ENCODE data around the gene SEMA3D. TPM values are rescaled to one million over a fixed set of nuclear protein-coding genes. Genes with fewer than 3 reads are reported as not detected.

SEMA3D gene
- total and polyA plus RNA-seq, 2 experiments from 2014 or later, result 1.5 to 7.2 TPM

DNA sequence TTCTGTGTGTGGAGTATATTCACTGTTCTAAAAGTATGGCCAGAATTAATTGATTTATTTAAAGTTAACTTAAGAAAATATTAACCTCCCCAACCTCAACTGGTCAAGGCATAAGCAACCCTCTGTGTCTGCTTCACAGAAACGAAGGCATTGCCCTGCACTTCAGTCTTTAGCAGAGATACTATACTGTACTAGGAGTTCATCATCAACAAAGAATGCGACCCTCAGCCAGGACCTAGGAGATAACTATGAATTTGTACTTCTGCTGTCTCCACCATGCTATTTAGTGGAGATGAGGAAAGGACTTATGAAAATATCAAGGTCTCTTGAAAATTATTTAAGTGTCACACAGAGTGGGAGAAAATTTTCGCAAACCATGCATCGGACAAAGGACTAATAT lies 35.7 kb upstream of the SEMA3D start (continued):
- TF ChIP-seq ZNF462 (CRISPR knock-in tag; IDR thresholded peaks at IDR 0.05) (no peak), NANOG (IDR thresholded peaks at IDR 0.05; ENCODE audit: borderline replicate concordance) (no peak), CREB1 (CRISPR knock-in tag; IDR thresholded peaks at IDR 0.05; ENCODE audit: low read depth) (no peak), ZNF114 (CRISPR knock-in tag; IDR thresholded peaks at IDR 0.05) (no peak), JUNB (IDR thresholded peaks at IDR 0.05; ENCODE audit: unreplicated experiment) (no peak)

DNA sequence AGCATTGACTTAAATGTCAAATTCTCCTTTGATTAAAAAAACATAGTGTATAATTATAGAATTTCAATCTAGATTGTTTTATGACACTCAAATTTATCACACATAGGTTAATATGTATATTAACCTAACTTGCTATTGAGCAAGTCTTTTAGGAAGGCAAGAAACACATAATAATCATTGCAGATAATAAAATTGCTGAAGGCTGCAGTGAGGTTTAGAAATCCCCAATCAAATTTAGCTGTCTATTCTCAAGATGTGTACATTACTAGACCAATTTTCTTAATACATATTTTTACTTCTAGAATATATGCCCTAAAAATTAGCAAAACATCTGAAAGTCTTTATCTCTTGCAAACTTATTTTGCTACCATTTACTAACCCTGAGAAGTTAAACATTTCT lies 34.9 kb upstream of the SEMA3D start:
- Histone ChIP-seq H3K4me3 (no peak overlapping the region), H3K36me3 (ENCODE audit: insufficient read depth) (no peaks in the 10 kb centered on the region), H3F3A (replicated peaks; ENCODE audit: low read depth) (no peaks in the 10 kb centered on the region), H3K4me1 (ENCODE audit: insufficient read depth) (no peaks in the 10 kb centered on the region; the same call in 1 of the 2 replicates), H3K9me2 (ENCODE audit: insufficient read depth) (no peaks in the 10 kb centered on the region), H3K27ac (ENCODE audit: low read depth) (no peak overlapping the region), H3K79me2 (replicated peaks; ENCODE audit: insufficient read depth) (no peaks in the 10 kb centered on the region), H3K27me3 (ENCODE audit: insufficient read depth) (no peaks in the 10 kb centered on the region), H2AFZ (no peak overlapping the region), H3K4me2 (no peak overlapping the region), H4K20me1 (replicated peaks; ENCODE audit: insufficient read depth) (no peaks in the 10 kb centered on the region)
- Mint-ChIP-seq H3K9me3 (no peaks in the 10 kb centered on the region), H3K36me3 (ENCODE audit: low read depth) (no peaks in the 10 kb centered on the region), H3K27ac (no peak overlapping the region), H3K4me1 (no peaks in the 10 kb centered on the region), H3K4me3 (no peak overlapping the region), H3K27me3 (ENCODE audit: insufficient read depth, low read depth, poor library complexity) (no peaks in the 10 kb centered on the region)
- DNase-seq (ENCODE audit: low spot score), result no peak
- ATAC-seq, result no peak
- no peak for TF ChIP-seq ZNF114 (CRISPR knock-in tag; IDR thresholded peaks at IDR 0.05)
- no peak for TF ChIP-seq ZNF462 (CRISPR knock-in tag; IDR thresholded peaks at IDR 0.05)
- no peak for TF ChIP-seq EZH2phosphoT487 (IDR thresholded peaks at IDR 0.05; ENCODE audit: unreplicated experiment)

All from GM23338 (cell line).